Hematopoietic multipotent progenitor cell (in vitro differentiated cells): Measurements from ENCODE around the gene NOL12. TPM values are rescaled to one million over a fixed set of nuclear protein-coding genes. Genes with fewer than 3 reads are reported as not detected.

Source experiments
- DNase-seq, 3 donors: peaks; one replicate each; pipeline ENCODE4 v3.0.0-alpha.2; 2011 to 2015; ENCODE audit warnings: low read depth in 2 of 3, low spot score in 2 of 3
- small RNA-seq: library from RNA; depleted of rRNA; stranded (forward); fragments of <200 nt; gene quantifications from one replicate; pipeline ENCODE3, GENCODE V24; 2012
- total RNA-seq: library from RNA; depleted of rRNA; stranded (reverse); fragments of >200 nt; gene quantifications from one replicate; pipeline ENCODE4 v1.2.3, GENCODE V29; 2012

Gene NOL12
- total RNA-seq, 1 donor, result 27.2 TPM

DNA sequence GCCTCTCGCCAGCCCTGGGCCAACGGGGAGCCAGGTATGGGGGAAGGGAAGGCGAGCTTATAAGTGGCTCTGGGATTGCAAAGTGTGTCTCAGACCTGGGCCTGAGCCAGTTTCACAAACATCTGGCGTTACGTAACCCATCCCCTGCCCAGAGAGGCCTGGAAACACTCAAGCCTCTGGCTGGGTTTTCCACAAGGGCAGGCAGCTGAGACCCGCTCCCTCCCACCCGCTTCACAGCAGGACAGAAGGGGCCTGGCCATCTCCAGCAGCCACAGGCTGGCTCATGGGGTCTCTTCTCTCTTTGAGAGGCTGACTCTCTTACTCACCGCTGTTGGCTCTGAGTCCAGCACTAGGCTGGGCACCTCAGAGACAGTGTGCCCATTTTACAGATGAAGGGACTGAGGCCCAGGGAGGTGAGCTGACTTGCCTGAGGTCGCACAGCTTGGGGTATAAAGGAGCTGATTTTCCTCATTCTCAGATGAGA lies 55.2 kb downstream of the NOL12 start:
- DNase-seq, result no peak

DNA sequence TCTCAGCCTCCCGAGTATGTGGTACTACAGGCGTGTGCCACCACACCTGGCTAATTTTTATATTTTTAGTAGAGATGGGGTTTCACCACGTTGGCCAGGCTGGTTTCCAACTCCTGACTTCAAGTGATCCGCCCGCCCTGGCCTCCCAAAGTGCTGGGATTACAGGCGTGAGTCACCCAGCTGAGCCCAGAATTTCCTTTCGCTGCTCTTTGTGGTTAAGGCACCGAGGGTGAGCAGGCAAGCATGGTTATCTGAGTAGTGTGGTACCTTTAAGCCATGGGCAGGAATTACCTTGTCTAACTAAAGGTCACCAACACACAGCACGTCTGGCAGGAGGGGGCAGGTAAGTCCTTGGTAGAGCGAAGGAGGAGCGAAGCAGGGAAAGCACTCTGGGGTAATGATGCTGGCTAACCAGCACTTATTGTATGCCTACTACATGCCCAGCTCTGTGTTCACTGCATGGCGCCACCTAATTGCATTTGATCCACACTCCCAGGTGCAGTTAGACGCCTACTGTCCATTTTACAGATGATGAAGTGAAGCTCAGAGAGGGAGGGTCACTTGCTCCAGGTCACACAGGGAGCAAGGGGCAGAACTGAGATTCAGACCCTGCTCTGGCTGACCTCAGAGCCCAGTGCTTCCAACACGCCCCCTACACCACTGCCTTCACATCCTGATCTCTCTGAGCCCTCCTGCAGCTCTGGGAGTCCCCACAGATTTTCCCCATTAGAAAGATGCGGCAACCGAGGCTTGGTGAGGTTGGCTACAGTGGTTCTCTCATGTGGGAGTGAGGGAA lies 56.4 kb downstream of the NOL12 start:
- DNase-seq, result no peak

Small RNAs within 50 kb of the gene (small RNA-seq; reads per million reads assigned to genes)
- not detected for gene RN7SL385P

Other genes with a start within 250 kb of the NOL12 start
- 176 TPM for gene MFNG, start 200.0 kb upstream of the NOL12 start, total RNA-seq
- 0.54 TPM for gene CARD10, start 166.9 kb upstream of the NOL12 start, total RNA-seq
- under 0.01 TPM for gene CDC42EP1, start 125.9 kb upstream of the NOL12 start, total RNA-seq
- 1.1 TPM for gene LGALS2, start 106.3 kb upstream of the NOL12 start, total RNA-seq
- gene GGA1, start 77.5 kb upstream of the NOL12 start, total RNA-seq, result 57.6 TPM
- 32.3 TPM for gene SH3BP1, start 46.7 kb upstream of the NOL12 start, total RNA-seq
- gene PDXP, start 27.6 kb upstream of the NOL12 start, total RNA-seq, result 25.6 TPM
- gene LGALS1, start 10.7 kb upstream of the NOL12 start, total RNA-seq, result 346 TPM
- gene TRIOBP, start 10.7 kb downstream of the NOL12 start, total RNA-seq, result 59.2 TPM
- gene GCAT, start 121.6 kb downstream of the NOL12 start, total RNA-seq, result 29.9 TPM
- gene GALR3, start 137.0 kb downstream of the NOL12 start, total RNA-seq, result under 0.01 TPM
- gene ANKRD54, start 158.0 kb downstream of the NOL12 start, total RNA-seq, result 65.2 TPM
- gene EIF3L, start 163.1 kb downstream of the NOL12 start, total RNA-seq, result 1,099 TPM
- gene MICALL1, start 220.0 kb downstream of the NOL12 start, total RNA-seq, result 38.5 TPM